Gastroesophageal sphincter (tissue), 4 donors: ENCODE measurements around the gene NAA10. TPM values are rescaled to one million over a fixed set of nuclear protein-coding genes. Genes with fewer than 3 reads are reported as not detected.
"Not testable (repeated sequence)": the region's sequence is repeated elsewhere in the genome, so short reads cannot be mapped to it uniquely, and the experiment has no call there.

ENCODE experiments used
- ATAC-seq: fragments of 150-250 bp; one replicate; pipeline ENCODE4 v1.9.1; 2016; ENCODE audit warnings: mild to moderate bottlenecking, moderate library complexity
- H3K27ac ChIP-seq, 4 donors: fragments of 200-600 bp; sonication (generic) in 3 of 4; 1 replicate in 3 of 4; 2 replicates in 1 of 4; pipeline ENCODE4 v1.5.1; 2016 to 2019
- H3K27me3 ChIP-seq: fragments of 200-600 bp; sonication (generic); one replicate; pipeline ENCODE4 v1.5.1; 2019
- H3K36me3 ChIP-seq, 2 donors: fragments of 200-600 bp; sonication (generic); one replicate each; pipeline ENCODE4 v1.5.1; 2019; ENCODE audit warnings: control low read depth in 1 of 2
- H3K4me1 ChIP-seq, 3 donors: fragments of 200-600 bp; sonication (generic); 1 replicate in 2 of 3; 2 replicates in 1 of 3; pipeline ENCODE4 v1.5.1; 2016 to 2019; ENCODE audit warnings: control low read depth in 2 of 3
- H3K4me3 ChIP-seq, 2 donors: fragments of 200-600 bp; sonication (generic); one replicate each; pipeline ENCODE4 v1.5.1; 2019; ENCODE audit warnings: mild to moderate bottlenecking in 1 of 2, moderate library complexity in 1 of 2
- H3K9me3 ChIP-seq, 3 donors: fragments of 200-600 bp; sonication (generic); one replicate each; pipeline ENCODE4 v1.5.1; 2017 to 2019; ENCODE audit warnings: control low read depth in 2 of 3
- EP300 ChIP-seq: sonication (generic); formaldehyde crosslinking; IDR thresholded peaks from one replicate; pipeline ENCODE4 v1.6.1; 2017; ENCODE audit warnings: antibody characterized with exemption, mild to moderate bottlenecking
- POLR2A ChIP-seq, 2 donors: fragments of 450-650 bp; IDR thresholded peaks; one replicate each; pipeline ENCODE4 v1.6.1; 2017; ENCODE audit warnings: antibody characterized with exemption in 2 of 2, mild to moderate bottlenecking in 2 of 2, moderate library complexity in 1 of 2
- POLR2AphosphoS5 ChIP-seq: sonication (generic); formaldehyde crosslinking; IDR thresholded peaks from one replicate; pipeline ENCODE4 v1.6.1; 2017; ENCODE audit warnings: antibody characterized with exemption
- WGBS, 2 donors: methylation state at CpG; one replicate each; pipeline ENCODE4 v1.1.5; 2018; ENCODE audit warnings: low coverage in 1 of 2; 5-methylcytosine and 5-hydroxymethylcytosine counted together
- total RNA-seq, 4 donors: library from RNA; depleted of rRNA; stranded (reverse); fragments of >200 nt; gene quantifications; one replicate each; pipeline ENCODE4 v1.1.0, GENCODE V29; 2016
- TF ChIP-seq, protein P1 (sequence below), 4 experiments: fragments of 200-600 bp in 2 of 4; fragments of 450-650 bp in 2 of 4; sonication (generic) in 1 of 4; IDR thresholded peaks; one replicate each; pipeline ENCODE4 v1.5.1; 2017 to 2019; ENCODE audit warnings: antibody characterized with exemption in 4 of 4, mild to moderate bottlenecking in 2 of 4, moderate library complexity in 2 of 4

NAA10 gene
- total RNA-seq, result 100 to 1,000 TPM in 1 of 4 donors, 10 to 100 TPM in 3; 68.3 to 103 (median 89.2) TPM

DNA sequence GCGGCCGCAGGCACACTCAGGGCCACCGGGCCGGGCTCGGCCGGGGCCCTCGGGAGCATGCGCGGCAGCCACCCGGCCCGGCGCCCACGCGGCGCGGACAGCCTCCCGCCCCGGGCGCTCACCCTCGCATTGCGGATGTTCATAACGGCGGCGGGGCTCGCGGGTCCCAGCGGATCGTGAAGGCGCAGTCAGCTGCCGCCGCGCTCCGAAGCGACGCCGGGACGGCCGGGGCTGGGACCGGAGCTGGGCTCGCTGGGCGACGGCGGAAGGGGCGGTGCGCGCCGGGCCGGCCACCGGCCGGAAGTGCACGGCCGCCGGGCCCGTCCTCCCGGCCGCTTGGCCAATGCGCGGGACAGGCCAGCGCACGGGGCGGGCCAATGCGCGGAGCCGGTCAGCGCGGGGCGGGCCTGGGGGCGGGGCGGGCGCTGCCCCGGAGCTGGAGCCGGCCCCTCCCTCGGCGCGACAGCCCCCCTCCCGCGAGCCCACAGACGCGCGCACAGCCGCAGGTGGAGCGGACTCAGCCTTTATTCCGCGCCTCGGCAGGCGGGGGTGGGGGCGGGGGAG lies at the start of gene NAA10:
Gene NAA10 (minus strand): TSS at position 276 of the 564 bp plus-strand sequence. CDS start 133 bp downstream, at position 143.
- WGBS, 2 donors, result no CpG with 5 or more reads among the region's 87 CpGs
- ATAC-seq, result peak; percentile 97
- Histone ChIP-seq H3K4me3 (peak within 1 kb of the TSS; percentile 65 to 78), H3K27ac (peak within 1 kb of the TSS in 3 of 4 donors; percentile 74 to 79 (median 76)), H3K27me3 (no peaks in the 10 kb centered on the region), H3K4me1 (peaks cover 0 to 19% (median 4%) of the 10 kb centered on the region in 3 donors), H3K36me3 (peaks cover 0 to 30% of the 10 kb centered on the region in 2 donors), H3K9me3 (no peaks in the 10 kb centered on the region)
- peak; percentile 44 to 58 for TF ChIP-seq POLR2A (IDR thresholded peaks at IDR 0.05)
- TF ChIP-seq, protein P1, sequence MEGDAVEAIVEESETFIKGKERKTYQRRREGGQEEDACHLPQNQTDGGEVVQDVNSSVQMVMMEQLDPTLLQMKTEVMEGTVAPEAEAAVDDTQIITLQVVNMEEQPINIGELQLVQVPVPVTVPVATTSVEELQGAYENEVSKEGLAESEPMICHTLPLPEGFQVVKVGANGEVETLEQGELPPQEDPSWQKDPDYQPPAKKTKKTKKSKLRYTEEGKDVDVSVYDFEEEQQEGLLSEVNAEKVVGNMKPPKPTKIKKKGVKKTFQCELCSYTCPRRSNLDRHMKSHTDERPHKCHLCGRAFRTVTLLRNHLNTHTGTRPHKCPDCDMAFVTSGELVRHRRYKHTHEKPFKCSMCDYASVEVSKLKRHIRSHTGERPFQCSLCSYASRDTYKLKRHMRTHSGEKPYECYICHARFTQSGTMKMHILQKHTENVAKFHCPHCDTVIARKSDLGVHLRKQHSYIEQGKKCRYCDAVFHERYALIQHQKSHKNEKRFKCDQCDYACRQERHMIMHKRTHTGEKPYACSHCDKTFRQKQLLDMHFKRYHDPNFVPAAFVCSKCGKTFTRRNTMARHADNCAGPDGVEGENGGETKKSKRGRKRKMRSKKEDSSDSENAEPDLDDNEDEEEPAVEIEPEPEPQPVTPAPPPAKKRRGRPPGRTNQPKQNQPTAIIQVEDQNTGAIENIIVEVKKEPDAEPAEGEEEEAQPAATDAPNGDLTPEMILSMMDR (IDR thresholded peaks at IDR 0.05), result no peak

- Histone ChIP-seq H3K36me3 (no peaks in the 10 kb centered on the region), H3K4me3 (no peak overlapping the region), H3K9me3 (no peaks in the 10 kb centered on the region), H3K4me1 (peaks cover 0 to 5% (median 0%) of the 10 kb centered on the region in 3 donors), H3K27ac (no peak overlapping the region), H3K27me3 (no peaks in the 10 kb centered on the region)
- ATAC-seq, result no peak
- TF ChIP-seq POLR2A (IDR thresholded peaks at IDR 0.05) (no peak), POLR2AphosphoS5 (no peak), EP300 (no peak)
- TF ChIP-seq, protein P1 (IDR thresholded peaks at IDR 0.05), result no peak
- WGBS, 2 donors, result no CpG with 5 or more reads among the region's 12 CpGs
Measured at GRCh38 chrX:153983321-153983801, 48.5 kb upstream of the NAA10 start.

GRCh38 chrX:153981771-153982533 lies 47.1 kb upstream of the NAA10 start:
- H3K27ac ChIP-seq, result peak overlapping the region in 2 of 4 donors; percentile 24 to 54
- ATAC-seq, result peak; percentile 46

DNA sequence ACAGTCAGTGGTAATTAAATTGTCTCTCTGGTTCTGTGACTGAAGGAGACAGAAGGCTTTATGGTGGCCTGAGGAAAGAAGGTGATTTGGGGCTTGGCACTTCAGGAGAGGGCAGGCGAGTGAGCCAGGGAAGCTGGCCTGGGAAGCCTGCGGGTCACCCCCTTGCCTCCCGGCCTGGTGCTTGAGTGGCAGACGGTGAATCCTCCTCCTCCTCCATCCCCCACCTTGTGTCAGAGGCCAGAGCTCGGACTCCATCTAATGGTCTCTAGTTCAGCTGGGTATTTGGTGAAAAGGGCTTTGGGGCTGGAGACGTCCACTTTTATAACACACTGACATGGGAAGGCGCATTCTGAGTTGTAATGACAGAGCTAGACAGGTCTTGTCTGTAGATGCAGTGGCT lies 46.4 kb upstream of the NAA10 start:
- H3K9me3 ChIP-seq, result no peaks in the 10 kb centered on the region
- no peak overlapping the region for H3K4me3 ChIP-seq
- H3K36me3 ChIP-seq, result no peaks in the 10 kb centered on the region
- TF ChIP-seq, protein P1 (IDR thresholded peaks at IDR 0.05), result no peak
- TF ChIP-seq POLR2A (IDR thresholded peaks at IDR 0.05) (no peak), POLR2AphosphoS5 (no peak), EP300 (no peak)
- H3K27me3 ChIP-seq, result no peaks in the 10 kb centered on the region
- peaks cover 0 to 5% (median 0%) of the 10 kb centered on the region in 3 donors for H3K4me1 ChIP-seq
- ATAC-seq, result no peak
- H3K27ac ChIP-seq, result peak overlapping the region in 2 of 4 donors; percentile 14 to 33
- WGBS, 2 donors, result no CpG with 5 or more reads among the region's 7 CpGs

More at GRCh38 chrX:153981771-153982533, 47.1 kb upstream of the NAA10 start:
- no peak for TF ChIP-seq POLR2AphosphoS5
- H3K4me3 ChIP-seq, result no peak overlapping the region
- no peaks in the 10 kb centered on the region for H3K27me3 ChIP-seq
- no peaks in the 10 kb centered on the region for H3K36me3 ChIP-seq
- no CpG with 5 or more reads among the region's 52 CpGs for WGBS, 2 donors
- H3K9me3 ChIP-seq, result no peaks in the 10 kb centered on the region
- peaks cover 0 to 5% (median 0%) of the 10 kb centered on the region in 3 donors for H3K4me1 ChIP-seq

DNA sequence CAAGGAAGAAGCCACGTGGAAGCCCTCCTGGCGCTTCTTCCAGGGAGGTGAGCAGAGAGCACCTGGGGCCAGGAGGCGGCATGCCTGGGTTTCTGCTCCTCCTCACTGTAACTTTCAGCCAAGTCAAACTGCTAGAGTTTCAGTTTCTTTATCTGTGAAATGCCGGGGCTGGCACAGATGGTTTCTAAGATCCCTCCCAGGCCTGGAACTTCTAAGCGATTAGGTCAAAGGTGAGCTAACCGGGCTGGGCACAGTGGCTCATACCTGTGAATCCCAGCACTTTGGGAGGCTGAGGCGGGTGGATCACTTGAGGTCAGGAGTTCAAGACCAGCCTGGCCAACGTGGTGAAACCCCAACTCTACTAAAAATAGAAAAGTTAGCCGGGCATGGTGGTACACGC lies 45.6 kb upstream of the NAA10 start:
- not testable (repeated sequence) for H3K27ac ChIP-seq, H3K36me3 ChIP-seq, H3K27me3 ChIP-seq, H3K4me1 ChIP-seq, H3K9me3 ChIP-seq, ATAC-seq, H3K4me3 ChIP-seq
- WGBS, 2 donors, result 90% methylated on average over 2 of the region's 10 CpGs; no CpG with 5 or more reads in 1 of the 2 donors
